Activated naive CD4-positive, alpha-beta T cell treated with anti-CD3 and anti-CD28 coated beads for 36 hours (primary cell): ENCODE data around the gene TCF15. TPM values are rescaled to one million over a fixed set of nuclear protein-coding genes. Genes with fewer than 3 reads are reported as not detected.
A peak's percentile ranks its signal among the peaks of the same experiment; 100 is the strongest.

Source experiments
- CTCF ChIA-PET: fragments of 350-600 bp; sonication (Branson Sonifier 250); formaldehyde crosslinking; loops from one replicate; lab custom pipeline; 2021; ENCODE audit warnings: antibody characterized with exemption; lab: Charles Lee
- DNase-seq: peaks from one replicate; pipeline ENCODE4 v3.0.0-alpha.2; 2020
- H3K27ac Mint-ChIP-seq: one replicate; pipeline ENCODE4 v1.8.0; 2021; ENCODE audit warnings: mild to moderate bottlenecking, mixed read lengths
- H3K27me3 Mint-ChIP-seq: one replicate; pipeline ENCODE4 v1.8.0; 2021; ENCODE audit warnings: low read depth, mixed read lengths
- H3K36me3 Mint-ChIP-seq: one replicate; pipeline ENCODE4 v1.8.0; 2021; ENCODE audit warnings: low read depth, mixed read lengths
- H3K4me1 Mint-ChIP-seq: one replicate; pipeline ENCODE4 v1.8.0; 2021; ENCODE audit warnings: low read depth, mixed read lengths
- H3K4me3 Mint-ChIP-seq: one replicate; pipeline ENCODE4 v1.8.0; 2021; ENCODE audit warnings: mild to moderate bottlenecking, moderate library complexity, mixed read lengths
- H3K9me3 Mint-ChIP-seq: one replicate; pipeline ENCODE4 v1.8.0; 2021; ENCODE audit warnings: mixed read lengths
- intact Hi-C: fragments of 100-400 bp; cut with micrococcal nuclease; formaldehyde crosslinking; loops from one replicate; pipeline ENCODE4 v1.15.1; 2023
- total RNA-seq, 2 experiments: library from RNA; stranded (reverse); gene quantifications; one replicate each; pipeline ENCODE4 v1.2.3, GENCODE V29; 2021

TCF15 gene
- total RNA-seq, 2 experiments from 2014 or later: not detected

- no peaks in the 10 kb centered on the region for H3K9me3 Mint-ChIP-seq
- peaks cover 37% of the 10 kb centered on the region for H3K27me3 Mint-ChIP-seq
- no peak overlapping the region for H3K27ac Mint-ChIP-seq
- DNase-seq: no peak
- no peak overlapping the region for H3K4me3 Mint-ChIP-seq
- intact Hi-C loops: no loop called here
- H3K36me3 Mint-ChIP-seq: no peaks in the 10 kb centered on the region
- CTCF ChIA-PET: interaction anchor here (0.7 kb wide), 1 partner anchor 197 kb away, joined by 3 read pairs; no protein-coding TSS in a partner anchor
- H3K4me1 Mint-ChIP-seq: peaks cover 3% of the 10 kb centered on the region
Measured at GRCh38 chr20:568673-569415, 41.3 kb downstream of the TCF15 start.

GRCh38 chr20:568097-568652 lies 41.9 kb downstream of the TCF15 start:
- no peaks in the 10 kb centered on the region for H3K36me3 Mint-ChIP-seq
- no peak for DNase-seq
- no peak overlapping the region for H3K4me3 Mint-ChIP-seq
- peaks cover 3% of the 10 kb centered on the region for H3K4me1 Mint-ChIP-seq
- H3K27me3 Mint-ChIP-seq: peaks cover 30% of the 10 kb centered on the region
- no peaks in the 10 kb centered on the region for H3K9me3 Mint-ChIP-seq
- CTCF ChIA-PET: interaction anchor here (0.7 kb wide), 1 partner anchor 196 kb away, joined by 3 read pairs; no protein-coding TSS in a partner anchor
- H3K27ac Mint-ChIP-seq: no peak overlapping the region
- intact Hi-C loops: no loop called here

GRCh38 chr20:564192-564591 lies 45.9 kb downstream of the TCF15 start:
- H3K27ac Mint-ChIP-seq: no peak overlapping the region
- no peaks in the 10 kb centered on the region for H3K9me3 Mint-ChIP-seq
- H3K36me3 Mint-ChIP-seq: no peaks in the 10 kb centered on the region
- H3K4me1 Mint-ChIP-seq: peaks cover 3% of the 10 kb centered on the region
- intact Hi-C loops: no loop called here
- H3K27me3 Mint-ChIP-seq: peaks cover 21% of the 10 kb centered on the region
- no peak for DNase-seq
- CTCF ChIA-PET: interaction anchor here (1.4 kb wide), 1 partner anchor 81 kb away, joined by 4 read pairs; no protein-coding TSS in a partner anchor
- H3K4me3 Mint-ChIP-seq: no peak overlapping the region

DNA sequence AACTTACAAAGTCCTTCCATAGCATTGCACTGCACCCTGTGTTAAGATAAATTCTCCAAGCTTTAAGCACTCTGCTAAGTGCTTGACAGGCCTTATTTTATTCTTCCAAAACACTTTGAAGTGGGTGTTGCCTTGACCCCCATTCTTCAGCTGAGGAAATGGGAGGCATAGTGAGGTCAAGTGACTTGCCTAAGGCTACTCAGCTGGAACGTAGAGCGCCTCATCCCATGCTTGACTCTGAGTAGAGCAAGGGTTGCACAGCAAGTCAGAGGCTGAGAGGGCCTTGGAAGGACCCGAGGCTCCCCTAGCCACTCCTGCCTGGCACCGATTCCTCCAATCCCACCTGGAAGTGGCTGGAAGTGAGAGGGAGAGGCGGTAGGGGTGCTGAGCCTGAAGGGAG lies 46.9 kb downstream of the TCF15 start:
- H3K4me3 Mint-ChIP-seq: no peak overlapping the region
- CTCF ChIA-PET: interaction anchor here (0.5 to 3.1 kb wide), 13 partner anchors 9 to 207 kb away, joined by 3 to 16 read pairs (median 3); partner anchors contain the start of gene CSNK2A1

GRCh38 chr20:562232-562897 lies 47.7 kb downstream of the TCF15 start:
- DNase-seq: no peak
- no peak overlapping the region for H3K27ac Mint-ChIP-seq
- intact Hi-C loops: no loop called here
- H3K4me1 Mint-ChIP-seq: no peaks in the 10 kb centered on the region
- no peak overlapping the region for H3K4me3 Mint-ChIP-seq
- H3K9me3 Mint-ChIP-seq: no peaks in the 10 kb centered on the region
- H3K36me3 Mint-ChIP-seq: no peaks in the 10 kb centered on the region
- CTCF ChIA-PET: interaction anchor here (0.5 to 3.1 kb wide), 14 partner anchors 9 to 177 kb away, joined by 3 to 22 read pairs (median 4); partner anchors contain the start of gene CSNK2A1
- peaks cover 15% of the 10 kb centered on the region for H3K27me3 Mint-ChIP-seq

More for the DNA sequence above, 46.9 kb downstream of the TCF15 start:
- Mint-ChIP-seq H3K4me1 (no peaks in the 10 kb centered on the region), H3K9me3 (no peaks in the 10 kb centered on the region), H3K36me3 (no peaks in the 10 kb centered on the region), H3K27me3 (peaks cover 17% of the 10 kb centered on the region), H3K27ac (no peak overlapping the region)
- DNase-seq: no peak
- intact Hi-C loops: no loop called here

DNA sequence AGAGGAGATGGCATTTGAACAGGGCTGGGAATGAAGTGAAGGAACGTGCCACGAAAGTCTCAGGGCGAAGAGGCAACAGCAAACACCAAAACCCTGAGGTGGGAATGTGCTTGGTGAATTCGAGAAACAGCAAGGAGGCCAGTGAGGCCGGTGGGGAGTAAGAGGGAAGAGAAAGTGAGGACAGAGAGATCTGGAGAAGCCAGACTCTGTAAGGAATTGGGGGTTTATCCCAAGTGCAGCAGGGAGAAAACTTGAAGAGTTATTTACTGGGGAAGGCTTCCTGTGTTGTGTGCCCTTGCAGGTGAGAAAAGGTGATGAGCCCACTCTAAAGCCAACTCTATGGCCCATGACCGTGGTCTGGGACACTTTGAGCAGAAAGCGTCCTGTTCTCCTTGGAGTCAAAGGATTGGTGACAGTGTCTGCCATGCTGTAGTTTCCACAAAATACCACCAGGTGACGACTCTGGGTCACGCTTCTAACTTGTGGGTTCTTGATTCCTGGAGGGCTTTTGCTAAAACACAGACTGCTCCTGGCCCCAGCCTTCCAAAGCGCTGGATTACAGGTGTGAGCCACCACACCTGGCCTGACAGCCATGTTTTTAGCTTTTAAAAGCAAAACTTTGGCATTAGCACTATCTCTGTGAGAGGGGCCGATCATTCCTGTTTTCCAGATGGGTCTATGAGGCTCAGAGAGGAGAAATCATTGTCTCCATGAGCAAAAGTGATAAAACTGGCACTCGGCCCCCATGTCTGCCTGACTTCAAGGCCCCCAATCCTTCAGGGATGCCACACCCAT lies 48.5 kb downstream of the TCF15 start:
- Mint-ChIP-seq H3K36me3 (no peaks in the 10 kb centered on the region), H3K27ac (no peak overlapping the region), H3K4me1 (no peaks in the 10 kb centered on the region), H3K27me3 (peaks cover 11% of the 10 kb centered on the region), H3K9me3 (no peaks in the 10 kb centered on the region), H3K4me3 (no peak overlapping the region)
- CTCF ChIA-PET: interaction anchor here (0.8 to 3.1 kb wide), 12 partner anchors 11 to 178 kb away, joined by 3 to 22 read pairs (median 6); no protein-coding TSS in a partner anchor
- intact Hi-C loops: loop anchor here (1.0 kb wide), 5 partner anchors 84 to 207 kb away; no protein-coding TSS in a partner anchor
- peak; percentile 77 for DNase-seq

GRCh38 chr20:560680-561079 lies 49.4 kb downstream of the TCF15 start:
- no peaks in the 10 kb centered on the region for H3K36me3 Mint-ChIP-seq
- no peaks in the 10 kb centered on the region for H3K4me1 Mint-ChIP-seq
- no peak overlapping the region for H3K27ac Mint-ChIP-seq
- no peak overlapping the region for H3K4me3 Mint-ChIP-seq
- peaks cover 7% of the 10 kb centered on the region for H3K27me3 Mint-ChIP-seq
- no peaks in the 10 kb centered on the region for H3K9me3 Mint-ChIP-seq
- CTCF ChIA-PET: interaction anchor here (0.8 to 3.1 kb wide), 6 partner anchors 12 to 179 kb away, joined by 3 to 22 read pairs (median 9); no protein-coding TSS in a partner anchor
- intact Hi-C loops: loop anchor here (1.0 kb wide), 5 partner anchors 85 to 206 kb away; no protein-coding TSS in a partner anchor
- DNase-seq: no peak

DNA sequence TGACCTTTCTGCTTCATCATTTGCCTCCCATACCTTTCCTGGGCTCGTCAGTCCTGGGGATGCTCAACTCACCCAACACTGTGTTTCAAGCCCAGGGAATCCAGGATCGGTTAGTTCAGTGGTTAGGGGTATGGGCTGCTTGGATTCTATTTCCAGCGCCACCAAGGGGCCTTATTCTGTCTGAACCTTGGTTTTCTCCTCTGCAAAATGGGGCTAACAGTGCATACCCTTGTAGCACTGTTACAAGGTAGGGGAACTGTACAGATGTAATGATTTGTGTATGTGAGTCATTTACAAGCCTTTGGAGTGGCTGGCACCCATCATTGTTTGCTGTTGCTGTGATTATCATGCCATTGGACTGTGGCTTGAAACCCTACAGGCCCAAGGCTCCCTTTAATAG lies 52.0 kb downstream of the TCF15 start:
- no peaks in the 10 kb centered on the region for H3K4me1 Mint-ChIP-seq
- CTCF ChIA-PET: no interaction called here
- no peak overlapping the region for H3K4me3 Mint-ChIP-seq
- H3K36me3 Mint-ChIP-seq: no peaks in the 10 kb centered on the region
- no peaks in the 10 kb centered on the region for H3K9me3 Mint-ChIP-seq
- intact Hi-C loops: no loop called here
- no peak overlapping the region for H3K27ac Mint-ChIP-seq
- H3K27me3 Mint-ChIP-seq: peaks cover 16% of the 10 kb centered on the region
- no peak for DNase-seq

GRCh38 chr20:556984-557383 lies 53.1 kb downstream of the TCF15 start:
- Mint-ChIP-seq H3K27me3 (peaks cover 19% of the 10 kb centered on the region), H3K9me3 (no peaks in the 10 kb centered on the region), H3K36me3 (no peaks in the 10 kb centered on the region), H3K4me1 (no peaks in the 10 kb centered on the region), H3K27ac (no peak overlapping the region), H3K4me3 (no peak overlapping the region)
- intact Hi-C loops: no loop called here
- DNase-seq: no peak
- CTCF ChIA-PET: interaction anchor here (1.0 kb wide), 1 partner anchor 88 kb away, joined by 3 read pairs; no protein-coding TSS in a partner anchor

DNA sequence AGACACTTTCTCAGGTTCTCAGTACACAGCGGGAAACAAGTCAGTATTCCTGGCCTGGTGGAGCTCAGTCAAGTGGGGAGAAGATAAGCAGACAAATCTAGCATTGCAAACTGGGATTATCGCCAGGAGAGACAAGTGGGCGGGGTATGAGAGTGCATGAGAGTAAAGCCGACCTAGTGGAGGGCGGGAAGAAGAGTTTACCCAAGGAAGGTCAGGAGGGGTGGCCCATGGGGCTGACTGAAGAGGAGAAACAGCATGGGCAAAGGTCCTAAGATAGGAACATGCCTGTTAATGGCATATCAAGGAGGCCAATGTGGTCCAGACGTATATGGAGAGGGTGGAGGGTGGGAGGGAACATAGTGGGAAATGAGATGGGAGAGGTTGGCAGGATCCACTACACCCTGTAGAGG lies 54.1 kb downstream of the TCF15 start:
- intact Hi-C loops: no loop called here
- no peak overlapping the region for H3K4me3 Mint-ChIP-seq
- DNase-seq: no peak
- CTCF ChIA-PET: no interaction called here
- H3K27me3 Mint-ChIP-seq: peaks cover 24% of the 10 kb centered on the region
- no peaks in the 10 kb centered on the region for H3K36me3 Mint-ChIP-seq
- no peaks in the 10 kb centered on the region for H3K9me3 Mint-ChIP-seq
- no peaks in the 10 kb centered on the region for H3K4me1 Mint-ChIP-seq
- H3K27ac Mint-ChIP-seq: no peak overlapping the region
